Measurements from ENCODE around the gene RAB35.

The RAB35 gene

DNA sequence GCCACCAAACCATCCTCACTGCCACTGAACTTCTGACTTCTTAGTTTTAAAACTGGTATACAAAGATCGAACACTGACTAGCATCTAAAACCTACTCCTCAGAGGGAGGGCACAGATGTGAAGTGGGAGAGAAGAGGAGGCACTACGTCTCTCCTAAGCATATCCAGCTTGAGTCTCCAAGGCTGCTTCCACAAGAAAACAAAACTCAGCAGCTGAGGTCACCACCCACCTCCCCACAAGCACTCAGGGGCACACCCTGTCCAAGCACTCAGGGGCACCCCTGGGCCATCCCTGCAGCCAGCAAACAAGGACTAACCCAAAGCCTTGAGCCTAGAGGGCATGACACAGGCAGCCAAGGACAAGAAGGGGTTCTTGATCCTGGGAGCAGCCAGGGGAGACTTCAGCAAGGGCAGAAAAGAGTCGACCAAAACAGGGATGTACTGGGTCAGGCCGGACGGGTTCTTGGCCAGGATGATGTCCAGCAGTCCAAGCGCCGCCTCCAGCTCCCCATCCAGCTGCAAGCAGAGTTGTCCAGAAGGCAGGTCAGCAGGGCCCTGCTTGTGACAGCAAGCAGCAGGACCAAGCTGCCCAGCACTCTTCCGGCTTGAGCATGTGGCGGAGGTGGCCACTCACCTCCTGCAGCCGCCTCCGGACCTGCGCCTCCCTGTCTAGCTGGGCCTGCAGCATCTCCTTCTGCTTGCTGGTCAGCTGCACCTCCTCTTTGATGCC is 43.1 kb upstream of the RAB35 start:
- TF ChIP-seq TEAD4 (IDR thresholded peaks at IDR 0.05) = no peak
- no peak for TF ChIP-seq TCF12 (IDR thresholded peaks at IDR 0.05; ENCODE audit: low read depth)
- no peak for TF ChIP-seq CREB1 (IDR thresholded peaks at IDR 0.05; ENCODE audit: low read depth)
- no peak for TF ChIP-seq NFIC (IDR thresholded peaks at IDR 0.05)
- TF ChIP-seq, protein P1, sequence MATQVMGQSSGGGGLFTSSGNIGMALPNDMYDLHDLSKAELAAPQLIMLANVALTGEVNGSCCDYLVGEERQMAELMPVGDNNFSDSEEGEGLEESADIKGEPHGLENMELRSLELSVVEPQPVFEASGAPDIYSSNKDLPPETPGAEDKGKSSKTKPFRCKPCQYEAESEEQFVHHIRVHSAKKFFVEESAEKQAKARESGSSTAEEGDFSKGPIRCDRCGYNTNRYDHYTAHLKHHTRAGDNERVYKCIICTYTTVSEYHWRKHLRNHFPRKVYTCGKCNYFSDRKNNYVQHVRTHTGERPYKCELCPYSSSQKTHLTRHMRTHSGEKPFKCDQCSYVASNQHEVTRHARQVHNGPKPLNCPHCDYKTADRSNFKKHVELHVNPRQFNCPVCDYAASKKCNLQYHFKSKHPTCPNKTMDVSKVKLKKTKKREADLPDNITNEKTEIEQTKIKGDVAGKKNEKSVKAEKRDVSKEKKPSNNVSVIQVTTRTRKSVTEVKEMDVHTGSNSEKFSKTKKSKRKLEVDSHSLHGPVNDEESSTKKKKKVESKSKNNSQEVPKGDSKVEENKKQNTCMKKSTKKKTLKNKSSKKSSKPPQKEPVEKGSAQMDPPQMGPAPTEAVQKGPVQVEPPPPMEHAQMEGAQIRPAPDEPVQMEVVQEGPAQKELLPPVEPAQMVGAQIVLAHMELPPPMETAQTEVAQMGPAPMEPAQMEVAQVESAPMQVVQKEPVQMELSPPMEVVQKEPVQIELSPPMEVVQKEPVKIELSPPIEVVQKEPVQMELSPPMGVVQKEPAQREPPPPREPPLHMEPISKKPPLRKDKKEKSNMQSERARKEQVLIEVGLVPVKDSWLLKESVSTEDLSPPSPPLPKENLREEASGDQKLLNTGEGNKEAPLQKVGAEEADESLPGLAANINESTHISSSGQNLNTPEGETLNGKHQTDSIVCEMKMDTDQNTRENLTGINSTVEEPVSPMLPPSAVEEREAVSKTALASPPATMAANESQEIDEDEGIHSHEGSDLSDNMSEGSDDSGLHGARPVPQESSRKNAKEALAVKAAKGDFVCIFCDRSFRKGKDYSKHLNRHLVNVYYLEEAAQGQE (IDR thresholded peaks at IDR 0.05; ENCODE audit: low read depth) = no peak
- TF ChIP-seq, protein P2, sequence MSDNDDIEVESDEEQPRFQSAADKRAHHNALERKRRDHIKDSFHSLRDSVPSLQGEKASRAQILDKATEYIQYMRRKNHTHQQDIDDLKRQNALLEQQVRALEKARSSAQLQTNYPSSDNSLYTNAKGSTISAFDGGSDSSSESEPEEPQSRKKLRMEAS (IDR thresholded peaks at IDR 0.05) = no peak
- no peak for TF ChIP-seq CEBPB (IDR thresholded peaks at IDR 0.05)
- TF ChIP-seq EP300 (IDR thresholded peaks at IDR 0.05; ENCODE audit: borderline replicate concordance) = no peak
- no peak for TF ChIP-seq EGR1 (IDR thresholded peaks at IDR 0.05)
- TF ChIP-seq ZBTB7A (IDR thresholded peaks at IDR 0.05; ENCODE audit: low read depth) = no peak
- TF ChIP-seq, protein P3, sequence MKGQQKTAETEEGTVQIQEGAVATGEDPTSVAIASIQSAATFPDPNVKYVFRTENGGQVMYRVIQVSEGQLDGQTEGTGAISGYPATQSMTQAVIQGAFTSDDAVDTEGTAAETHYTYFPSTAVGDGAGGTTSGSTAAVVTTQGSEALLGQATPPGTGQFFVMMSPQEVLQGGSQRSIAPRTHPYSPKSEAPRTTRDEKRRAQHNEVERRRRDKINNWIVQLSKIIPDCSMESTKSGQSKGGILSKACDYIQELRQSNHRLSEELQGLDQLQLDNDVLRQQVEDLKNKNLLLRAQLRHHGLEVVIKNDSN (IDR thresholded peaks at IDR 0.05) = no peak
- no peak for TF ChIP-seq TAF1 (IDR thresholded peaks at IDR 0.05; ENCODE audit: low read depth)
- no peak for TF ChIP-seq FOXM1 (IDR thresholded peaks at IDR 0.05; ENCODE audit: borderline replicate concordance, low read depth)
- no peak for TF ChIP-seq RAD21 (IDR thresholded peaks at IDR 0.05; ENCODE audit: low read depth)
- no peak for TF ChIP-seq YY1 (IDR thresholded peaks at IDR 0.05; ENCODE audit: low read depth)

DNA sequence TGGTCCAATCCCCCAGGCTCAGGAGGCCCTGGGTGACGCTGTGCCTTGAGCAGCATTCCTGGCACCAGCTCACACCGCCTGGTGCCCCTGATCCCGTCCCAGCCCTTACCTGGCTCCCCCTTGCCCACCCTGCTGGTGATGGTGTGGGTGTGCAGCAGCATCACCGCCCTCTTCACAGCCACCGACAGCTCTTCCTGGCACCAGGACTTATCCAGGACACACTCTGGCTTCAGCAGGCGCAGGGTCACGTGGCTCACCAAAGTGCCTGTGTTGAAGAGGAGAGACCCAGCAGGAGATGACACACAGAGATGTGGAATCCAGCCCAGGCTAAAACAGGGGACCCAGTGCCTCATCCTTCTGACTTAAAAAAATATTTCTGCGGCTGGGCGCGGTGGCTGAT is 41.8 kb upstream of the RAB35 start:
- no peak for TF ChIP-seq YY1 (IDR thresholded peaks at IDR 0.05; ENCODE audit: low read depth)
- TF ChIP-seq TAF1 (IDR thresholded peaks at IDR 0.05; ENCODE audit: low read depth) = no peak
- TF ChIP-seq, protein P1 (IDR thresholded peaks at IDR 0.05; ENCODE audit: low read depth) = no peak
- TF ChIP-seq EGR1 (IDR thresholded peaks at IDR 0.05) = no peak
- TF ChIP-seq, protein P2 (IDR thresholded peaks at IDR 0.05) = no peak
- no peak for TF ChIP-seq EP300 (IDR thresholded peaks at IDR 0.05; ENCODE audit: borderline replicate concordance)
- TF ChIP-seq CEBPB (IDR thresholded peaks at IDR 0.05) = no peak
- no peak for TF ChIP-seq RAD21 (IDR thresholded peaks at IDR 0.05; ENCODE audit: low read depth)
- TF ChIP-seq, protein P3 (IDR thresholded peaks at IDR 0.05) = no peak
- no peak for TF ChIP-seq ZBTB7A (IDR thresholded peaks at IDR 0.05; ENCODE audit: low read depth)
- TF ChIP-seq TEAD4 (IDR thresholded peaks at IDR 0.05) = no peak
- no peak for TF ChIP-seq TCF12 (IDR thresholded peaks at IDR 0.05; ENCODE audit: low read depth)
- TF ChIP-seq FOXM1 (IDR thresholded peaks at IDR 0.05; ENCODE audit: borderline replicate concordance, low read depth) = no peak
- no peak for TF ChIP-seq CREB1 (IDR thresholded peaks at IDR 0.05; ENCODE audit: low read depth)
- no peak for TF ChIP-seq NFIC (IDR thresholded peaks at IDR 0.05)

DNA sequence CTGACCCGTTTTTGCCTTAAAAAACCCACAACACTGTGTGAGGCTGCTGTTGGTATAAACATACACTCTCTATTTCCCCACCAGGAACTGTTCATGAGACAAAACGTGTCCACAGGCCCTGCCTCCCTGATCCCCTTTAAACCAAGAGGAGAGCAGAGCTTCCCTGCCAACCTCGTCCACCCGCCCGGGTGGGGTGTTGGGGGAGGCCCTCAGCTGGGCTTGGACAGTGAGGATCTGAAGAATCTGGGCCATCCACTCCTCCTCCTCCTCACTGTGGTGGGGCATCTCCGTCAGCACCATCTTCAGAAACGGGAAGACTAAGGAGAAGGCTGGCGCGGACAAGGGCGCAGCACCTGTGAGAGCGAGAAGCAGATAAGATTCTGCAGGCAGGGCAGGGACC is 41.1 kb upstream of the RAB35 start:
- TF ChIP-seq TAF1 (IDR thresholded peaks at IDR 0.05; ENCODE audit: low read depth) (no peak), NFIC (IDR thresholded peaks at IDR 0.05) (no peak)

DNA sequence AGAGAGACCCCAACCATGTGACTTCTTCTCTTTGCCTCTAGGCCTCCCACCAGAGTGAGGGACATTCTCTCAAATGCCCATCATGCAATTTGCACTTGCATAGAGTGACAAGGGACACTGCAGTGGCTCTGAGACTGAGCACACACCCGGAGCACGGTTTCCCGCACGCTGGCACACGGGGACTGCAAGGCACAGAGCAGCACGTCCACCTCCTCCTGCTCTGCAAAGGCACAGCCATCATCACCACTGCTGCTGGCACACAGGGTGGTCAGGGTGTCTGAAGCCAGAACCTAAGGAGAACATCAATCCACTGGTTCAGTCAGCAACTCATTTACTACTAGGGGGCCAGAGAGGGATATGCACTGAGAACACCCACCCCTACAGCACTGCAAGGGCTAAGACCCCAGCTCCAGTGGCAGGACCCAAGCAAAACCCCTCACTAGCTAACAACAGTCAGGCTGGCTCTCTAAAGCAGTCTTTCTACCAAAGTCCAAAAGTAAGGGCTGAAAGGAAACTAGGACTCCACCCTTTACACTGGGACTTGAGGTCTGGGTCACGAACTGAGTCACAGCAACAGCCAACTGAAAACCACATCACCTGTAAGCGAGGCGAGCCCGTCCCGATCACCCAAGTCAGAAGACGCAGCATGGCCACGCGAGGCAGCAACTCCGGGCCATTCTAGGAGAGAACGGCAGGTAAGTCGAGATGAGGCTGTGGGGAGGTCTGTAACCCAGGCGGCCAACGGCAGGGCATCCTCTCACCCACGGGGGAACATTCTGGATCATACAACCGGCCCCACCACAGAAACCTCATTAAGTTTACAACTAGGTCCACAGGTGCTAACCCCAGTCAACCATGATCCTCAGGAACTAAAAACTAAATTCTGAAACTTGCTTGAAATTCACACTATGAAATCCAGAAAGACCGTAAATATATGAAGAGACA is 40.0 kb upstream of the RAB35 start:
- TF ChIP-seq EP300 (IDR thresholded peaks at IDR 0.05; ENCODE audit: borderline replicate concordance) (no peak), ZBTB7A (IDR thresholded peaks at IDR 0.05; ENCODE audit: low read depth) (no peak), EGR1 (IDR thresholded peaks at IDR 0.05) (no peak), FOXM1 (IDR thresholded peaks at IDR 0.05; ENCODE audit: borderline replicate concordance, low read depth) (no peak), NFIC (IDR thresholded peaks at IDR 0.05) (no peak), RAD21 (IDR thresholded peaks at IDR 0.05; ENCODE audit: low read depth) (no peak), YY1 (IDR thresholded peaks at IDR 0.05; ENCODE audit: low read depth) (no peak), TCF12 (IDR thresholded peaks at IDR 0.05; ENCODE audit: low read depth) (no peak), TAF1 (IDR thresholded peaks at IDR 0.05; ENCODE audit: low read depth) (no peak), CREB1 (IDR thresholded peaks at IDR 0.05; ENCODE audit: low read depth) (no peak), TEAD4 (IDR thresholded peaks at IDR 0.05) (no peak), CEBPB (IDR thresholded peaks at IDR 0.05) (no peak)
- TF ChIP-seq, protein P2 (IDR thresholded peaks at IDR 0.05) = no peak
- TF ChIP-seq, protein P3 (IDR thresholded peaks at IDR 0.05) = no peak
- TF ChIP-seq, protein P1 (IDR thresholded peaks at IDR 0.05; ENCODE audit: low read depth) = no peak

Measured in Ishikawa (cell line).